ENCODE measurements around the gene ZNF574. TPM values are rescaled to one million over a fixed set of nuclear protein-coding genes. Genes with fewer than 3 reads are reported as not detected.
A peak's percentile ranks its signal among the peaks of the same experiment; 100 is the strongest.
"Not testable (repeated sequence)": the region's sequence is repeated elsewhere in the genome, so short reads cannot be mapped to it uniquely, and the experiment has no call there.

Gene ZNF574
- total RNA-seq, 1 experiment from 2014 or later, result 15.1 TPM

DNA sequence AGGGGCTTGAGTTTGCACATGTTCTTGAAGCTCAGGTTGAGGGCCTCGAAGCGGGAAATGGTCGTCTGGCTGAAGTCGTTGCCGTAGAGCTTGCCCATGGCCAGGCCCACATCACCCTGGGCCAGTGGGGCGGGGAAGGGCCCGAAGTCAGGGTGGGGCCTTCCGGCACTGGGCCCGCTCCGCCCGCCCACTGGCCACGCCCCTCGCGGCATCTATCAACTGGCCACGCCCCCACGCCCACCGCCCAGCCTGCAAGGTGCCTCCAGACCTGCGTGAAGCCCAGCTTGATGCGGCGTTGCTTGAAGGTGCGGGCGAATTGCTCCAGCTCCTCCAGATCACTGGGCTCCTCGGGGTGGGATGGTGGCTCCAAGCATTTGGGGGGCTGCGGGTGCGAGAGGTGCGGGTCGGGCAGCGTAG lies 19.9 kb downstream of the ZNF574 start:
- H2AFZ ChIP-seq (ENCODE audit: low read length), result no peak overlapping the region
- H3K27ac ChIP-seq (ENCODE audit: low read length), result no peak overlapping the region
- no peaks in the 10 kb centered on the region for H3K9me3 ChIP-seq (ENCODE audit: low read length)
- H3K79me2 ChIP-seq (ENCODE audit: low read length), result no peaks in the 10 kb centered on the region
- DNase-seq, result no peak
- H3K4me1 ChIP-seq (ENCODE audit: low read length), result peaks cover 33% of the 10 kb centered on the region
- H3K9ac ChIP-seq (ENCODE audit: low read length), result no peak overlapping the region
- H3K4me3 ChIP-seq (ENCODE audit: low read length), result no peak overlapping the region
- H3K27me3 ChIP-seq (ENCODE audit: low read length), result no peaks in the 10 kb centered on the region
- H3K36me3 ChIP-seq (ENCODE audit: insufficient read depth, low read length), result peaks cover 58% of the 10 kb centered on the region
- H3K4me2 ChIP-seq (ENCODE audit: low read depth, low read length, poor library complexity, severe bottlenecking), result no peak overlapping the region
- H4K20me1 ChIP-seq (ENCODE audit: insufficient read depth, low read depth, low read length), result peaks cover 32% of the 10 kb centered on the region; the same call in 1 of the 2 replicates
- no peaks in the 10 kb centered on the region for H3K9me2 ChIP-seq (replicated peaks; ENCODE audit: insufficient read depth, low read length)

DNA sequence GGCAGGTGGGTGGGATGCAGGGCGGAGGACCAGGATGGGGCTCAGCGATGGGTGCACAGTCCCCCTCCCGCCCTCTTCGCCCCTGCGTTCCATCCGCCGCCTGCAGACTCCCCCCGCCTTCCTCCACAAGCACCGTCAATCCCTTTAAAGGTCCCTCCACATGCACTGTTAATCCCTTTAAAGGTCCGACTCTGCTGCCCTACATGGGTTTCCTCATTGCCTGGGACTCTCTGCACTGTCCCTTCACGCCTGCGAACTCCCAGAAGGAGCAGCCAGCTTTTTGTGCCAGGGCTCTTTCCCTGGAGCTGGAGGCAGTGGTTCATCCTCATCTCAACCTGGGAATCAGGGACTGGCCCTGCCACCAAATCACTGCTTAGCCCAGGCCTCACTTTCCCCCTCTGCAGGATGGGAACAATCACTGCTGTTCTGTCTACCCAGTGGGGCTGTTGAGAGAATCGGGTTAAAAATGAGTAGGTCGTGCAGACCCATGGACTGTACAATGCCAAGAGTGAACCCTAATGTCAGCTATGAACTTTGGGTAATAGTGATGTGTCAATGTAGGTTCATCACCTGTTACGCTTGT lies 20.4 kb downstream of the ZNF574 start:
- Histone ChIP-seq H3K27ac (ENCODE audit: low read length) (no peak overlapping the region), H3K9me2 (replicated peaks; ENCODE audit: insufficient read depth, low read length) (no peaks in the 10 kb centered on the region), H3K4me2 (ENCODE audit: low read depth, low read length, poor library complexity, severe bottlenecking) (no peak overlapping the region), H3K9ac (ENCODE audit: low read length) (no peak overlapping the region), H4K20me1 (ENCODE audit: insufficient read depth, low read depth, low read length) (peaks cover 32% of the 10 kb centered on the region; the same call in 1 of the 2 replicates), H3K36me3 (ENCODE audit: insufficient read depth, low read length) (peaks cover 63% of the 10 kb centered on the region), H3K9me3 (ENCODE audit: low read length) (no peaks in the 10 kb centered on the region), H3K4me3 (ENCODE audit: low read length) (no peak overlapping the region), H3K79me2 (ENCODE audit: low read length) (no peaks in the 10 kb centered on the region), H3K4me1 (ENCODE audit: low read length) (peaks cover 28% of the 10 kb centered on the region), H3K27me3 (ENCODE audit: low read length) (no peaks in the 10 kb centered on the region), H2AFZ (ENCODE audit: low read length) (no peak overlapping the region)
- DNase-seq, result no peak

DNA sequence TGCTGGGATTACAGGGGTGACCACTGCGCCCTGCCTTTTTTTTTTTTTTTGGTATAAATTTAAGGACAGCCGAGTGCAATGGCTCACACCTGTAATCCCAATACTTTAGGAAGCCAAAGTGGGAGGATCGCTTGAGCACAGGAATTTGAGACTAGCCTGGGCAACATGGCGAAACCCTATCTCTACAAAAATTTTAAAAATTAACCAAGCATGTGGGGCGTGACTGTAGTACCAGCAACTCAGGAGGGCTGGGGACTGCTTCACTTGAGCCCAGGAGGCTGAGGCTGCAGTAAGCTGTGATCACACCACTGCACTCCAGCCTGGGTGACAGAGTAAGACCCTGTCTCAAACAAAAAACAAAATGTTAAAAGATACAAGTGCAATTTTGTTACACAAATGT lies 21.5 kb downstream of the ZNF574 start:
- DNase-seq, result no peak
- Histone ChIP-seq H3K4me1 (ENCODE audit: low read length) (peaks cover 17% of the 10 kb centered on the region), H3K79me2 (ENCODE audit: low read length) (0 out of 2 replicates have a peak, but pooled peaks cover 3% of the 10 kb centered on the region), H3K27ac (ENCODE audit: low read length) (no peak overlapping the region), H3K9me2 (replicated peaks; ENCODE audit: insufficient read depth, low read length) (no peaks in the 10 kb centered on the region), H3K27me3 (ENCODE audit: low read length) (no peaks in the 10 kb centered on the region), H3K9me3 (ENCODE audit: low read length) (no peaks in the 10 kb centered on the region), H2AFZ (ENCODE audit: low read length) (no peak overlapping the region), H3K36me3 (ENCODE audit: insufficient read depth, low read length) (peaks cover 60% of the 10 kb centered on the region), H4K20me1 (ENCODE audit: insufficient read depth, low read depth, low read length) (peaks cover 29% of the 10 kb centered on the region; the same call in 1 of the 2 replicates), H3K4me2 (ENCODE audit: low read depth, low read length, poor library complexity, severe bottlenecking) (no peak overlapping the region), H3K9ac (ENCODE audit: low read length) (no peak overlapping the region), H3K4me3 (ENCODE audit: low read length) (no peak overlapping the region)

DNA sequence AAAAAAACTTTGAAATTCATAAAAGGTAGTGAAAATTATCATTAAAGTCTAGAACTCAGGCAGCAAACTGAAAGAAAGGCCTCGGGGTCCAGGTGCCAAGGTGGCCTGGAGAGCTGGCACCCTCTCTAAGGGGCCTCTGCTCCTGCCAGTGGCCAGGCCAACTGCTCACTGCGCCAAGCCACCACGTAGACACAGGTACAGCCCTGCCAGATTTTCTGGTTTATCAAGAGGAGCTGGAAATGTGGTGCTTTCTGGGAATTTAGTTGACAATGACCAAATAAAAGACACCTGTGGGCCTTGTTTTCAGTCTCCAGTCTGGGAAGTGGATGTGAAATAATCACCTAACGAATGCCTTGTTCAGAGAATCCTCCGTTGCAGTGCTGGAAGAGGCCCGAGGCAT lies 22.8 kb downstream of the ZNF574 start:
- no peak for DNase-seq

DNA sequence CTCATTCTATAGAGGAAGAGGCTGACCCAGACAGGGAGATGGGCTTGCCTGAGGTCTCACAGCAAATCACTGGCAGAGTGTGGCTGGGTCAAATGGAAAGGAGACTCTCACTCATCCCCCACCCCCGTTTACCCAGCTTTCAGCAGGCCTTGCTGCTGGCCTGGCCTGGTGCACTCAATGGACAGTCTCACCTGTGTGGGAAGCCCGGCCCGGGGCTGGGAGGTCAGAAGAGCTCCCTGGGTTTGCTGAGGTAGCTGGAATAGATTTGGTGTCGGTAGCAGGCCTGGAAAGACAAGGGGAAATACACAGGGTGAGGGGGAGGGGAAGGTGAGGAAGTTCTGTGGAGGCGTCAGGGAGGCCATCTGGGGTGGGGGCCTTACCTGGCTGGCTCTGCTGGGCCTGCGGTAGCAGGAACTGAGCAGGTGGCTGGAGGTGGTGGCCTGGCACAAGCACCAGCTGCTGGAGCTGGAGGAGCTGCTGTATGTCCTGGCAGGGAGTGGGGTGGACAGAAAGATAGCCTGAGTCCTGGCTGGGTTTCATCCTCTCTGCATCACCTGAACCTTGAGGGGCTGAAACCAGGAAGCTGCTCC lies 23.5 kb downstream of the ZNF574 start:
- H3K27ac ChIP-seq (ENCODE audit: low read length), result no peak overlapping the region
- no peak overlapping the region for H3K4me2 ChIP-seq (ENCODE audit: low read depth, low read length, poor library complexity, severe bottlenecking)
- no peak overlapping the region for H3K4me3 ChIP-seq (ENCODE audit: low read length)
- H3K36me3 ChIP-seq (ENCODE audit: insufficient read depth, low read length), result peaks cover 63% of the 10 kb centered on the region
- no peaks in the 10 kb centered on the region for H3K9me2 ChIP-seq (replicated peaks; ENCODE audit: insufficient read depth, low read length)
- peaks cover 9% of the 10 kb centered on the region for H3K4me1 ChIP-seq (ENCODE audit: low read length)
- peaks cover 9% of the 10 kb centered on the region; the same call in 1 of the 2 replicates for H3K79me2 ChIP-seq (ENCODE audit: low read length)
- H3K9me3 ChIP-seq (ENCODE audit: low read length), result no peaks in the 10 kb centered on the region
- H2AFZ ChIP-seq (ENCODE audit: low read length), result no peak overlapping the region
- peaks cover 28% of the 10 kb centered on the region for H4K20me1 ChIP-seq (ENCODE audit: insufficient read depth, low read depth, low read length)
- no peak for DNase-seq
- H3K9ac ChIP-seq (ENCODE audit: low read length), result no peak overlapping the region
- H3K27me3 ChIP-seq (ENCODE audit: low read length), result no peaks in the 10 kb centered on the region

More for the DNA sequence above, 22.8 kb downstream of the ZNF574 start:
- Histone ChIP-seq H3K9me2 (replicated peaks; ENCODE audit: insufficient read depth, low read length) (no peaks in the 10 kb centered on the region), H3K9me3 (ENCODE audit: low read length) (no peaks in the 10 kb centered on the region), H3K27ac (ENCODE audit: low read length) (no peak overlapping the region), H2AFZ (ENCODE audit: low read length) (no peak overlapping the region), H3K4me1 (ENCODE audit: low read length) (peaks cover 11% of the 10 kb centered on the region), H3K27me3 (ENCODE audit: low read length) (no peaks in the 10 kb centered on the region), H3K4me3 (ENCODE audit: low read length) (no peak overlapping the region), H3K4me2 (ENCODE audit: low read depth, low read length, poor library complexity, severe bottlenecking) (no peak overlapping the region), H3K9ac (ENCODE audit: low read length) (no peak overlapping the region), H3K36me3 (ENCODE audit: insufficient read depth, low read length) (peaks cover 63% of the 10 kb centered on the region), H3K79me2 (ENCODE audit: low read length) (peaks cover 9% of the 10 kb centered on the region; the same call in 1 of the 2 replicates), H4K20me1 (ENCODE audit: insufficient read depth, low read depth, low read length) (peaks cover 29% of the 10 kb centered on the region; the same call in 1 of the 2 replicates)

GRCh38 chr19:42100241-42100640 lies 24.3 kb downstream of the ZNF574 start:
- Histone ChIP-seq H4K20me1 (ENCODE audit: insufficient read depth, low read depth, low read length) (peaks cover 20% of the 10 kb centered on the region), H3K36me3 (ENCODE audit: insufficient read depth, low read length) (peaks cover 61% of the 10 kb centered on the region), H3K79me2 (ENCODE audit: low read length) (peaks cover 13% of the 10 kb centered on the region; the same call in 1 of the 2 replicates)
- H3K9me3 ChIP-seq (ENCODE audit: low read length); H3K27me3 ChIP-seq (ENCODE audit: low read length); H3K9me2 ChIP-seq (replicated peaks; ENCODE audit: insufficient read depth, low read length); H3K4me1 ChIP-seq (ENCODE audit: low read length); H3K4me2 ChIP-seq (ENCODE audit: low read depth, low read length, poor library complexity, severe bottlenecking); DNase-seq; H3K27ac ChIP-seq (ENCODE audit: low read length); H3K4me3 ChIP-seq (ENCODE audit: low read length); H2AFZ ChIP-seq (ENCODE audit: low read length); H3K9ac ChIP-seq (ENCODE audit: low read length): not testable (repeated sequence)

DNA sequence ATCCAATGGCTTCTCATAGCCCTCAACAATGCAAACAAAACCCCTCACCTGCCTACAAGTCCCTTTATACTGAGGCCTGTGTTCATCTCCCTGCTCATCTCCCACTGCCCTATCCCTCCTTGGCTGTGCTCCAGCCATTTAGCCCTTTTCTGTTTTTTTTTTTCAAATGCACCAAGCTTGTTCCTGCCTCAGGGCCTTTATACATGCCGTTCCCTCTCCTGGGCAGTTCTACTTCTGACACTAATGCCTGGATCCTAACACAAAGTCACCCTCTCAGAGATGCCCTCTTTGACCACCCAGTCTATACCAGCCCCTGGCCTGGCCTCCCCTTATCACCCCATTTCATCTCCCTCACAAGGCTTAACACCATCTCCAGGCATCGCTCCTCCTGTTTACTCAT lies 26.9 kb downstream of the ZNF574 start:
- no peak overlapping the region for H3K9ac ChIP-seq (ENCODE audit: low read length)
- H3K4me2 ChIP-seq (ENCODE audit: low read depth, low read length, poor library complexity, severe bottlenecking), result no peak overlapping the region
- peak overlapping the region; percentile 38 for H3K27ac ChIP-seq (ENCODE audit: low read length)
- no peak overlapping the region for H2AFZ ChIP-seq (ENCODE audit: low read length)
- no peak for DNase-seq
- peaks cover 4% of the 10 kb centered on the region for H4K20me1 ChIP-seq (ENCODE audit: insufficient read depth, low read depth, low read length)
- H3K9me2 ChIP-seq (replicated peaks; ENCODE audit: insufficient read depth, low read length), result no peaks in the 10 kb centered on the region
- no peaks in the 10 kb centered on the region for H3K9me3 ChIP-seq (ENCODE audit: low read length)
- H3K4me3 ChIP-seq (ENCODE audit: low read length), result no peak overlapping the region
- peaks cover 29% of the 10 kb centered on the region for H3K79me2 ChIP-seq (ENCODE audit: low read length)
- H3K4me1 ChIP-seq (ENCODE audit: low read length), result peaks cover 22% of the 10 kb centered on the region
- H3K27me3 ChIP-seq (ENCODE audit: low read length), result no peaks in the 10 kb centered on the region
- peaks cover 64% of the 10 kb centered on the region for H3K36me3 ChIP-seq (ENCODE audit: insufficient read depth, low read length)

- Histone ChIP-seq H3K9me3 (ENCODE audit: low read length) (no peaks in the 10 kb centered on the region), H3K9ac (ENCODE audit: low read length) (no peak overlapping the region), H4K20me1 (ENCODE audit: insufficient read depth, low read depth, low read length) (peaks cover 4% of the 10 kb centered on the region; the same call in 1 of the 2 replicates), H3K4me2 (ENCODE audit: low read depth, low read length, poor library complexity, severe bottlenecking) (no peak overlapping the region), H3K27ac (ENCODE audit: low read length) (peak overlapping the region; percentile 100), H3K9me2 (replicated peaks; ENCODE audit: insufficient read depth, low read length) (no peaks in the 10 kb centered on the region), H3K27me3 (ENCODE audit: low read length) (no peaks in the 10 kb centered on the region), H2AFZ (ENCODE audit: low read length) (no peak overlapping the region), H3K4me1 (ENCODE audit: low read length) (peaks cover 47% of the 10 kb centered on the region), H3K36me3 (ENCODE audit: insufficient read depth, low read length) (peaks cover 58% of the 10 kb centered on the region), H3K79me2 (ENCODE audit: low read length) (peaks cover 35% of the 10 kb centered on the region), H3K4me3 (ENCODE audit: low read length) (no peak overlapping the region)
- DNase-seq, result no peak
Observed at GRCh38 chr19:42105368-42105767, 29.4 kb downstream of the ZNF574 start.
